Measurements from ENCODE around the gene LSAMP. TPM values are rescaled to one million over a fixed set of nuclear protein-coding genes. Genes with fewer than 3 reads are reported as not detected.

The LSAMP gene
- polyA plus RNA-seq, 2 of the 4 experiments (the other 2 are of a cell fraction) = 0.12 to 0.53 TPM

GRCh38 chr3:116442331-116443021, 2.8 kb downstream of the LSAMP start:
- Histone ChIP-seq H3K9me3 (no peaks in the 10 kb centered on the region), H3K4me1 (no peaks in the 10 kb centered on the region), H3K4me3 (no peak overlapping the region), H3K27ac (no peak overlapping the region), H3K4me2 (no peak overlapping the region)
- no peak for TF ChIP-seq NFE2L2 (conservative IDR thresholded peaks at IDR 0.05; ENCODE audit: low read length)
- TF ChIP-seq RCOR1 (IDR thresholded peaks at IDR 0.05; ENCODE audit: low read depth, low read length) = no peak
- TF ChIP-seq E2F6 (IDR thresholded peaks at IDR 0.05; ENCODE audit: borderline replicate concordance, low read depth) = no peak
- no peak for TF ChIP-seq ZSCAN20 (CRISPR knock-in tag; IDR thresholded peaks at IDR 0.05)
- no peak for TF ChIP-seq BCL3 (IDR thresholded peaks at IDR 0.05)
- no peak for TF ChIP-seq BHLHE40 (IDR thresholded peaks at IDR 0.05; ENCODE audit: low read depth, low read length)
- no peak for TF ChIP-seq GATA3 (IDR thresholded peaks at IDR 0.05; ENCODE audit: borderline replicate concordance)
- no peak for TF ChIP-seq HOXB13 (CRISPR knock-in tag; IDR thresholded peaks at IDR 0.05; ENCODE audit: low read depth)
- TF ChIP-seq MAX (IDR thresholded peaks at IDR 0.05) = no peak
- no peak for TF ChIP-seq ELK1 (IDR thresholded peaks at IDR 0.05; ENCODE audit: low read depth, low read length)
- no peak for TF ChIP-seq POLR2AphosphoS2 (conservative IDR thresholded peaks at IDR 0.05; ENCODE audit: low read length)
- TF ChIP-seq HDAC2 (IDR thresholded peaks at IDR 0.05) = no peak
- FAIRE-seq (no peak), ATAC-seq (no peak), DNase-seq (ENCODE audit: low read depth in 1 of 2, low spot score in 1 of 2) (no peak)
- ChIA-PET POLR2A (no interaction called here), CTCF (interaction anchor here (2.1 kb wide), 1 partner anchor 9 kb away, joined by 4 read pairs; no protein-coding TSS in a partner anchor)
- whole genome bisulfite sequencing (ENCODE audit: missing lambda C conversion rate) = 8% methylated on average over 5 of the region's 5 CpGs

GRCh38 chr3:116441652-116442051, 3.6 kb downstream of the LSAMP start:
- FAIRE-seq (no peak), DNase-seq (ENCODE audit: low read depth in 1 of 2, low spot score in 1 of 2) (no peak), ATAC-seq (no peak)
- 46% methylated on average over 4 of the region's 4 CpGs for WGBS (ENCODE audit: missing lambda C conversion rate)
- no peak for TF ChIP-seq POLR2A (IDR thresholded peaks at IDR 0.05; ENCODE audit: low read length)
- TF ChIP-seq REST (IDR thresholded peaks at IDR 0.05) = no peak
- TF ChIP-seq ELK1 (IDR thresholded peaks at IDR 0.05; ENCODE audit: low read depth, low read length) = no peak
- TF ChIP-seq NPAS2 (CRISPR knock-in tag; IDR thresholded peaks at IDR 0.05; ENCODE audit: borderline replicate concordance) = no peak
- TF ChIP-seq MAX (IDR thresholded peaks at IDR 0.05) = no peak
- TF ChIP-seq MAFK (IDR thresholded peaks at IDR 0.05; ENCODE audit: partially characterized antibody) = no peak
- no peak for TF ChIP-seq KDM1A (IDR thresholded peaks at IDR 0.05; ENCODE audit: low read depth)
- no peak for TF ChIP-seq RNF2 (IDR thresholded peaks at IDR 0.05; ENCODE audit: borderline replicate concordance, low read depth)
- no peak for TF ChIP-seq BHLHE40 (IDR thresholded peaks at IDR 0.05; ENCODE audit: low read depth, low read length)
- ChIA-PET POLR2A (no interaction called here), CTCF (no interaction called here)
- H3K4me3 ChIP-seq = no peak overlapping the region
- H3K4me1 ChIP-seq = no peaks in the 10 kb centered on the region
- no peaks in the 10 kb centered on the region for H3K9me3 ChIP-seq
- no peak overlapping the region for H3K27ac ChIP-seq
- no peak overlapping the region for H3K4me2 ChIP-seq
